K562 (cell line): Measurements from ENCODE around the gene ST6GAL1. TPM values are rescaled to one million over a fixed set of nuclear protein-coding genes. Genes with fewer than 3 reads are reported as not detected.
A peak's percentile ranks its signal among the peaks of the same experiment; 100 is the strongest.

Experiments
- CAMTA2 ChIP-seq: fragments of 250-450 bp; sonication (Bioruptor Pico); conservative IDR thresholded peaks from 2 replicates; pipeline ENCODE4 v1.5.1; 2022
- CEBPG ChIP-seq, 3 experiments: fragments of 200-800 bp in 1 of 3; sonication (Bioruptor generic) in 1 of 3; sonication (generic) in 1 of 3; formaldehyde crosslinking in 1 of 3; IDR thresholded peaks in 2 of 3; conservative IDR thresholded peaks in 1 of 3; 2 replicates each; pipeline versions ENCODE4 v1.6.1 to v1.8.0; 2016 to 2022; ENCODE audit warnings: missing compliant biosample characterization in 2 of 3, missing genetic modification characterization in 2 of 3, mild to moderate bottlenecking in 1 of 3, missing genetic modification reagents in 1 of 3
- polyA plus RNA-seq, 8 experiments: library from polyadenylated mRNA; depleted of rRNA in 4 of 8; stranded (reverse) in 5 of 8; unstranded in 3 of 8; fragments of >200 nt; fragmentation: Nextera tagmentation in 2 of 8; fragmentation: Illumina TruSeq in 1 of 8; extraction: Ambion mirVana in 2 of 8; extraction: Trizol in 1 of 8; gene quantifications; 2 replicates each; pipeline versions ENCODE4 v1.2.1 to v1.2.3, GENCODE V29; 2011 to 2014; ENCODE audit warnings: inconsistent platforms in 1 of 8, missing spikeins in 1 of 8
- total RNA-seq, 7 experiments: library from RNA; depleted of rRNA in 6 of 7; stranded (reverse); fragments of >200 nt in 6 of 7; fragmentation: Illumina TruSeq in 2 of 7; extraction: Trizol in 2 of 7; gene quantifications; 2 replicates each; pipeline versions ENCODE4 v1.2.1 to v1.2.3, GENCODE V29; 2011 to 2021; ENCODE audit warnings: low replicate concordance in 1 of 7
- TF ChIP-seq, protein P1 (sequence below): sonication (generic); IDR thresholded peaks from 2 replicates; pipeline ENCODE4 v1.6.1; 2016
- TF ChIP-seq, protein P2 (sequence below): fragments of 450-650 bp; formaldehyde crosslinking; conservative IDR thresholded peaks from 2 replicates; pipeline ENCODE4 v1.4.0; 2022; ENCODE audit warnings: mild to moderate bottlenecking, missing genetic modification characterization
- TF ChIP-seq, protein P3 (sequence below), 2 experiments: IDR thresholded peaks; 2 replicates each; pipeline ENCODE4 v1.6.1; 2011; ENCODE audit warnings: borderline replicate concordance in 1 of 2, control low read depth in 1 of 2, low read depth in 1 of 2, low read length in 1 of 2, mild to moderate bottlenecking in 1 of 2, mixed read lengths in 1 of 2, moderate library complexity in 1 of 2; ENCODE audit not compliant: insufficient read depth in 1 of 2, insufficient read length in 1 of 2, poor library complexity in 1 of 2, severe bottlenecking in 1 of 2; ENCODE audit errors: extremely low read depth in 1 of 2

ST6GAL1 gene
- total and polyA plus RNA-seq, 9 of the 15 experiments (the other 6 are each of a cell fraction or from before 2014, with no cell fraction given) = 31.9 to 145 (median 71.0) TPM

DNA sequence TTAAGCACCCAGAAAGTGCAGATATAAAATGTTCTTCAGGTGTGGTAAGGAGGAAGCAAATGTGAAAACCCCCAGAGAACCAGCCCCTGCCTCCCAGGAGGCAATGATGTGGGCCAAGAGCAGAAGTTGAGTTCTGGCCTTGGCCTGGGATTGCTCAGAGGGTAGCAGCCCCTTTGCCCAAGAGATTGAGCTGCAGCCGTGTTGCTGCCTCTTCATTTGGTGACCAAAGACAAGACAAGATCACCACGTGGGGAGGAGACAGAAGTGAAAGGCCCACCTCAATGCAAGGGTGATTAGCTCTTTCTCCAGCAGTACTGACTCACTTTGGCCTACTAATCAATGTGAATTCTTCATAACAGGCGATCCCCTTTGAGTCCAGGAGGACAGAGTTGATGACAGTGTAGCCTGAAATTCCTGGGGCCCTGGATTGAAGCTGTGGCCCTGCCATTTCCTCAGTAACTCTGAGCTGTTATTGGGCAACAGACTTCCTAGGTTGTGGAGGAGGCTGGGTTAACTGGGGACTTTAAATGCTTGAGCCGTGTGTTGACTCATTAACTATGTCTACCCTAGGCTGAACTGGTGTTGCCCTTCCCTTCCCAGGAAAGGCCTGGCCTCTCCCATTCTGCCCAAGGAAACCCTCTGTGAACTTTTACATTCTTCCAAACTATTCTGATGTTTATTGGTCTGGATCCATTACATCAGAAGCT is 86.5 kb downstream of the ST6GAL1 start (continued):
- TF ChIP-seq CAMTA2 = no peak
- TF ChIP-seq, protein P1, sequence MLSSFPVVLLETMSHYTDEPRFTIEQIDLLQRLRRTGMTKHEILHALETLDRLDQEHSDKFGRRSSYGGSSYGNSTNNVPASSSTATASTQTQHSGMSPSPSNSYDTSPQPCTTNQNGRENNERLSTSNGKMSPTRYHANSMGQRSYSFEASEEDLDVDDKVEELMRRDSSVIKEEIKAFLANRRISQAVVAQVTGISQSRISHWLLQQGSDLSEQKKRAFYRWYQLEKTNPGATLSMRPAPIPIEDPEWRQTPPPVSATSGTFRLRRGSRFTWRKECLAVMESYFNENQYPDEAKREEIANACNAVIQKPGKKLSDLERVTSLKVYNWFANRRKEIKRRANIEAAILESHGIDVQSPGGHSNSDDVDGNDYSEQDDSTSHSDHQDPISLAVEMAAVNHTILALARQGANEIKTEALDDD = peak; percentile 75
- TF ChIP-seq, protein P2, sequence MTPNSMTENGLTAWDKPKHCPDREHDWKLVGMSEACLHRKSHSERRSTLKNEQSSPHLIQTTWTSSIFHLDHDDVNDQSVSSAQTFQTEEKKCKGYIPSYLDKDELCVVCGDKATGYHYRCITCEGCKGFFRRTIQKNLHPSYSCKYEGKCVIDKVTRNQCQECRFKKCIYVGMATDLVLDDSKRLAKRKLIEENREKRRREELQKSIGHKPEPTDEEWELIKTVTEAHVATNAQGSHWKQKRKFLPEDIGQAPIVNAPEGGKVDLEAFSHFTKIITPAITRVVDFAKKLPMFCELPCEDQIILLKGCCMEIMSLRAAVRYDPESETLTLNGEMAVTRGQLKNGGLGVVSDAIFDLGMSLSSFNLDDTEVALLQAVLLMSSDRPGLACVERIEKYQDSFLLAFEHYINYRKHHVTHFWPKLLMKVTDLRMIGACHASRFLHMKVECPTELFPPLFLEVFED (CRISPR knock-in tag) = no peak
- TF ChIP-seq, protein P3, sequence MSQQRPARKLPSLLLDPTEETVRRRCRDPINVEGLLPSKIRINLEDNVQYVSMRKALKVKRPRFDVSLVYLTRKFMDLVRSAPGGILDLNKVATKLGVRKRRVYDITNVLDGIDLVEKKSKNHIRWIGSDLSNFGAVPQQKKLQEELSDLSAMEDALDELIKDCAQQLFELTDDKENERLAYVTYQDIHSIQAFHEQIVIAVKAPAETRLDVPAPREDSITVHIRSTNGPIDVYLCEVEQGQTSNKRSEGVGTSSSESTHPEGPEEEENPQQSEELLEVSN (IDR thresholded peaks at IDR 0.05; ENCODE audit: borderline replicate concordance in 1 of 2, extremely low read depth in 1 of 2, insufficient read depth in 1 of 2, insufficient read length in 1 of 2, low read depth in 1 of 2, low read length in 1 of 2, poor library complexity in 1 of 2, severe bottlenecking in 1 of 2) = no peak
- TF ChIP-seq CEBPG (CRISPR knock-in tag; IDR thresholded peaks at IDR 0.05) = no peak; the same call in 1 of the 2 replicates
- peak; percentile 27 to 81; a peak in 3 of 4 replicates for TF ChIP-seq CEBPG (tag; conservative IDR thresholded peaks at IDR 0.05 in 1 of 2, IDR thresholded peaks at IDR 0.05 in 1 of 2)
